ENCODE data around the gene TRAPPC2L. TPM values are rescaled to one million over a fixed set of nuclear protein-coding genes. Genes with fewer than 3 reads are reported as not detected.
A peak's percentile ranks its signal among the peaks of the same experiment; 100 is the strongest.

Gene TRAPPC2L
- total and polyA plus RNA-seq, 2 of the 13 experiments (the other 11 are each of a cell fraction or from before 2014, with no cell fraction given) = 96.3 to 107 TPM

DNA sequence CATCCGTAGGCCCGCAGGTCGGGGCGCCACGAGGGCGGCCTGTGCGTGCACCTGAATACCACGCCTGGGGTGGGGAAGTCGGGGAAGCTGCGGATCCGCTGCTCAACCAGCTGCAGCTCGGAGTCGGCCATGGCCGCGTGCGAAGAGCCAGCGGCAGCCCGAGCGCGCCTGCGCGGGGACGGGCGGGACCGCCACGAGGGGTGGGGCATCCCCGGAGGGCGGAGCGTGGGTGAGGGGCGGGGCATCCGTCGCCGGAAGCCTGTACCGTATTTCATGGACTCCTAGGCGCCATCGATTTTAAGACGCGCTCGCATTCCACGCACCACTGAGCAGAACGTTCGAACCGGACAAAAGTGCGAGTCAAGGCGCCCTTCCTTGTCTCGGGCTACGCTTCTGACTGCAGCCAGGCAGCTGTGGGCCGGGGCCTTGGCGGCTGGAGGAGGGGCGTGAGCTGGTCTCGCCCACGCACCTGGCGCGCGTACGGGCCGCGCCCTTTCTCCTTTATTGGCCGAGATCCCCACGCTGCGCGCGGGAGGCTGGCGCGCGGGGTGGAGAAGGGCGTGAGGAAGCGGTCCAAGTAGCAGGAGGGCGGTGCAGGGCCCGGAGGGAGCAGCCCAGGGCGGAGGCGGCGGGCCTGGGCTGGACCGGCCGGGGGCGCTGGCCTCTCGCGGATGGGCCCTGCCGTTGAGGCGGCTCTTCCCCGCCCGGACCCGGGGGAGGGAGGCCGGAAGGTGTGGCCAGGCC lies 45.0 kb upstream of the TRAPPC2L start, which contains the start of gene APRT (continued):
- no peak; the same call in 1 of the 2 replicates for TF ChIP-seq ZMYM3 (CRISPR knock-in tag; IDR thresholded peaks at IDR 0.05)
- TF ChIP-seq ZNF749 (CRISPR knock-in tag; IDR thresholded peaks at IDR 0.05; ENCODE audit: borderline replicate concordance) = peak; percentile 77
- TF ChIP-seq, protein P1, sequence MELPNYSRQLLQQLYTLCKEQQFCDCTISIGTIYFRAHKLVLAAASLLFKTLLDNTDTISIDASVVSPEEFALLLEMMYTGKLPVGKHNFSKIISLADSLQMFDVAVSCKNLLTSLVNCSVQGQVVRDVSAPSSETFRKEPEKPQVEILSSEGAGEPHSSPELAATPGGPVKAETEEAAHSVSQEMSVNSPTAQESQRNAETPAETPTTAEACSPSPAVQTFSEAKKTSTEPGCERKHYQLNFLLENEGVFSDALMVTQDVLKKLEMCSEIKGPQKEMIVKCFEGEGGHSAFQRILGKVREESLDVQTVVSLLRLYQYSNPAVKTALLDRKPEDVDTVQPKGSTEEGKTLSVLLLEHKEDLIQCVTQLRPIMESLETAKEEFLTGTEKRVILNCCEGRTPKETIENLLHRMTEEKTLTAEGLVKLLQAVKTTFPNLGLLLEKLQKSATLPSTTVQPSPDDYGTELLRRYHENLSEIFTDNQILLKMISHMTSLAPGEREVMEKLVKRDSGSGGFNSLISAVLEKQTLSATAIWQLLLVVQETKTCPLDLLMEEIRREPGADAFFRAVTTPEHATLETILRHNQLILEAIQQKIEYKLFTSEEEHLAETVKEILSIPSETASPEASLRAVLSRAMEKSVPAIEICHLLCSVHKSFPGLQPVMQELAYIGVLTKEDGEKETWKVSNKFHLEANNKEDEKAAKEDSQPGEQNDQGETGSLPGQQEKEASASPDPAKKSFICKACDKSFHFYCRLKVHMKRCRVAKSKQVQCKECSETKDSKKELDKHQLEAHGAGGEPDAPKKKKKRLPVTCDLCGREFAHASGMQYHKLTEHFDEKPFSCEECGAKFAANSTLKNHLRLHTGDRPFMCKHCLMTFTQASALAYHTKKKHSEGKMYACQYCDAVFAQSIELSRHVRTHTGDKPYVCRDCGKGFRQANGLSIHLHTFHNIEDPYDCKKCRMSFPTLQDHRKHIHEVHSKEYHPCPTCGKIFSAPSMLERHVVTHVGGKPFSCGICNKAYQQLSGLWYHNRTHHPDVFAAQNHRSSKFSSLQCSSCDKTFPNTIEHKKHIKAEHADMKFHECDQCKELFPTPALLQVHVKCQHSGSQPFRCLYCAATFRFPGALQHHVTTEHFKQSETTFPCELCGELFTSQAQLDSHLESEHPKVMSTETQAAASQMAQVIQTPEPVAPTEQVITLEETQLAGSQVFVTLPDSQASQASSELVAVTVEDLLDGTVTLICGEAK (IDR thresholded peaks at IDR 0.05) = no peak
- TF ChIP-seq, protein P1 (CRISPR knock-in tag; IDR thresholded peaks at IDR 0.05) = peak; percentile 60; the same call in 1 of the 2 replicates
- TF ChIP-seq, protein P2, sequence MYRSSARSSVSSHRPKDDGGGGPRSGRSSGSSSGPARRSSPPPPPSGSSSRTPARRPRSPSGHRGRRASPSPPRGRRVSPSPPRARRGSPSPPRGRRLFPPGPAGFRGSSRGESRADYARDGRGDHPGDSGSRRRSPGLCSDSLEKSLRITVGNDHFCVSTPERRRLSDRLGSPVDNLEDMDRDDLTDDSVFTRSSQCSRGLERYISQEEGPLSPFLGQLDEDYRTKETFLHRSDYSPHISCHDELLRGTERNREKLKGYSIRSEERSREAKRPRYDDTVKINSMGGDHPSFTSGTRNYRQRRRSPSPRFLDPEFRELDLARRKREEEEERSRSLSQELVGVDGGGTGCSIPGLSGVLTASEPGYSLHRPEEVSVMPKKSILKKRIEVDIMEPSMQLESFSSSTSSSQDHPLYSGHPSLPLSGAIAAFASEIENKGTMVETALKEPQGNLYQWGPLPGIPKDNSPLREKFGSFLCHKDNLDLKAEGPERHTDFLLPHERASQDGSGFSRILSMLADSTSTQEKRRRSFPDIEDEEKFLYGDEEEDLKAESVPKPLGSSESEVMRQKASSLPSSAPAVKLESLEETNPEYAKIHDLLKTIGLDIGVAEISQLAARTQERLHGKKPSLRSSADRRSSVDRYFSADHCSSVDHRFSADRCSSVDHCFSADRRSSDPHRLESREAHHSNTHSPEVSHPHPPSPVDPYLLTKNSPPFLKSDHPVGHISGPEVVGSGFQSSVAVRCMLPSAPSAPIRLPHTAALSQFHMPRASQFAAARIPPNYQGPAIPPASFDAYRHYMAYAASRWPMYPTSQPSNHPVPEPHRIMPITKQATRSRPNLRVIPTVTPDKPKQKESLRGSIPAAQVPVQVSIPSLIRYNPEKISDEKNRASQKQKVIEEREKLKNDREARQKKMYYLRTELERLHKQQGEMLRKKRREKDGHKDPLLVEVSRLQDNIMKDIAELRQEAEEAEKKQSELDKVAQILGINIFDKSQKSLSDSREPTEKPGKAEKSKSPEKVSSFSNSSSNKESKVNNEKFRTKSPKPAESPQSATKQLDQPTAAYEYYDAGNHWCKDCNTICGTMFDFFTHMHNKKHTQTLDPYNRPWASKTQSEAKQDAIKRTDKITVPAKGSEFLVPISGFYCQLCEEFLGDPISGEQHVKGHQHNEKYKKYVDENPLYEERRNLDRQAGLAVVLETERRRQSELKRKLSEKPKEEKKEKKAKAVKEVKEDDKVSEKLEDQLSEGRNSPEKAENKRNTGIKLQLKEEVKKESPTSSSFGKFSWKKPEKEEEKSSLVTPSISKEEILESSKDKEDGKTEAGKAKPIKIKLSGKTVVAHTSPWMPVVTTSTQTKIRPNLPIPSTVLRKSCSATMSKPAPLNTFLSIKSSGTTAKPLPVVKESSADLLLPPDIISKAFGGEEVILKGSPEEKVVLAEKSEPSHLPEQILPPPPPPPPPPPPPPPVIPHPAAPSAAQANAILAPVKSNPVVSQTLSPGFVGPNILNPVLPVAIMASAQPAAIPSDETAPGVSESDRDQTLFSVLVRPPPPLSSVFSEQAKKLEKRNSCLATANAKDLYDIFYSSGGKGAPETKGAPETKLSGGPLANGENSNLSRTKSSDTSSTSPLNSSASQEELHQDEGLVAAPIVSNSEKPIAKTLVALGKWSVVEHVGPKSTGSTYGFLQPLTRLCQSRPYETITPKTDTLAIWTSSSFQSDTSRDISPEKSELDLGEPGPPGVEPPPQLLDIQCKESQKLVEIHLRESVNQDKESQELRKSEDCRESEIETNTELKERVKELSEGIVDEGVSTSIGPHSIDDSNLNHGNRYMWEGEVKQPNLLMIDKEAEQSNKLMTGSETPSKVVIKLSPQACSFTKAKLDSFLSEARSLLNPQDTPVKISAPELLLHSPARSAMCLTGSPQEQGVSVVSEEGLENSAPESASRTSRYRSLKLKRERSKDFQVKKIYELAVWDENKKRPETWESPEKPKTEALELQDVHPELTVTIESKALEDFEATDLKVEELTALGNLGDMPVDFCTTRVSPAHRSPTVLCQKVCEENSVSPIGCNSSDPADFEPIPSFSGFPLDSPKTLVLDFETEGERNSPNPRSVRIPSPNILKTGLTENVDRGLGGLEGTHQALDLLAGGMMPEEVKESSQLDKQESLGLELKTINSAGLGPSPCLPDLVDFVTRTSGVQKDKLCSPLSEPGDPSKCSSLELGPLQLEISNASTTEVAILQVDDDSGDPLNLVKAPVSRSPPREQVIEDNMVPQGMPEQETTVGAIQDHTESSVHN (CRISPR knock-in tag; IDR thresholded peaks at IDR 0.05) = peak; percentile 87
- TF ChIP-seq MED13 (CRISPR knock-in tag; IDR thresholded peaks at IDR 0.05) = no peak; the same call in 1 of the 2 replicates
- TF ChIP-seq, protein P3, sequence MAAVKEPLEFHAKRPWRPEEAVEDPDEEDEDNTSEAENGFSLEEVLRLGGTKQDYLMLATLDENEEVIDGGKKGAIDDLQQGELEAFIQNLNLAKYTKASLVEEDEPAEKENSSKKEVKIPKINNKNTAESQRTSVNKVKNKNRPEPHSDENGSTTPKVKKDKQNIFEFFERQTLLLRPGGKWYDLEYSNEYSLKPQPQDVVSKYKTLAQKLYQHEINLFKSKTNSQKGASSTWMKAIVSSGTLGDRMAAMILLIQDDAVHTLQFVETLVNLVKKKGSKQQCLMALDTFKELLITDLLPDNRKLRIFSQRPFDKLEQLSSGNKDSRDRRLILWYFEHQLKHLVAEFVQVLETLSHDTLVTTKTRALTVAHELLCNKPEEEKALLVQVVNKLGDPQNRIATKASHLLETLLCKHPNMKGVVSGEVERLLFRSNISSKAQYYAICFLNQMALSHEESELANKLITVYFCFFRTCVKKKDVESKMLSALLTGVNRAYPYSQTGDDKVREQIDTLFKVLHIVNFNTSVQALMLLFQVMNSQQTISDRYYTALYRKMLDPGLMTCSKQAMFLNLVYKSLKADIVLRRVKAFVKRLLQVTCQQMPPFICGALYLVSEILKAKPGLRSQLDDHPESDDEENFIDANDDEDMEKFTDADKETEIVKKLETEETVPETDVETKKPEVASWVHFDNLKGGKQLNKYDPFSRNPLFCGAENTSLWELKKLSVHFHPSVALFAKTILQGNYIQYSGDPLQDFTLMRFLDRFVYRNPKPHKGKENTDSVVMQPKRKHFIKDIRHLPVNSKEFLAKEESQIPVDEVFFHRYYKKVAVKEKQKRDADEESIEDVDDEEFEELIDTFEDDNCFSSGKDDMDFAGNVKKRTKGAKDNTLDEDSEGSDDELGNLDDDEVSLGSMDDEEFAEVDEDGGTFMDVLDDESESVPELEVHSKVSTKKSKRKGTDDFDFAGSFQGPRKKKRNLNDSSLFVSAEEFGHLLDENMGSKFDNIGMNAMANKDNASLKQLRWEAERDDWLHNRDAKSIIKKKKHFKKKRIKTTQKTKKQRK (IDR thresholded peaks at IDR 0.05; ENCODE audit: low read length) = no peak

All from HepG2 (cell line).